Muscle of leg (tissue), 16 donors: ENCODE measurements around the gene RBPJ. TPM values are rescaled to one million over a fixed set of nuclear protein-coding genes. Genes with fewer than 3 reads are reported as not detected.

Source experiments
- DNase-seq: peaks from one replicate; pipeline ENCODE4 v3.0.0; 2013
- H3K27ac ChIP-seq: one replicate; pipeline ENCODE4 v1.5.1; 2013; ENCODE audit warnings: mild to moderate bottlenecking, low read length, control low read depth
- H3K27me3 ChIP-seq: one replicate; pipeline ENCODE4 v1.6.1; 2013; ENCODE audit warnings: low read length; ENCODE audit not compliant: control insufficient read depth, insufficient read depth
- H3K36me3 ChIP-seq: one replicate; pipeline ENCODE4 v1.6.1; 2013; ENCODE audit warnings: low read length; ENCODE audit not compliant: control insufficient read depth, insufficient read depth
- H3K4me1 ChIP-seq: one replicate; pipeline ENCODE4 v1.6.1; 2013; ENCODE audit warnings: low read length; ENCODE audit not compliant: control insufficient read depth, insufficient read depth
- H3K4me3 ChIP-seq: one replicate; pipeline ENCODE4 v1.5.1; 2013; ENCODE audit warnings: low read length, control low read depth
- H3K9me3 ChIP-seq: replicated peaks from 2 replicates; pipeline ENCODE4 v1.6.1; 2013; ENCODE audit warnings: low read depth, low read length; ENCODE audit not compliant: control insufficient read depth
- WGBS: methylation state at CpG from one replicate; pipeline ENCODE4 v1.1.5; 2013; ENCODE audit warnings: missing lambda C conversion rate; ENCODE audit not compliant: insufficient coverage; 5-methylcytosine and 5-hydroxymethylcytosine counted together
- long read RNA-seq, 11 donors: transcript quantifications; one replicate each; lab custom pipeline, GENCODE V29; 2026
- polyA plus RNA-seq, 8 donors: library from polyadenylated mRNA; unstranded; fragments of 120-200 nt; gene quantifications; one replicate each; pipeline versions ENCODE4 v1.2.1 to v1.2.3, GENCODE V29; 2013; ENCODE audit warnings: inconsistent platforms in 1 of 8, low replicate concordance in 1 of 8; ENCODE audit not compliant: insufficient read length in 8 of 8, insufficient read depth in 1 of 8
- total RNA-seq: library from RNA; stranded (reverse); fragments of 120-200 nt; gene quantifications from one replicate; pipeline ENCODE4 v1.2.4, GENCODE V29; 2013

Gene RBPJ
- total RNA-seq (80.0 TPM), polyA plus RNA-seq (10 to 100 TPM; 58.8 to 85.9 (median 69.0) TPM)
- long read RNA-seq, donor 1, full-length matches to known transcripts, result 3 of 3 reads
- long read RNA-seq, donor 1, partial matches to known transcripts, result 0 of 3 reads
- long read RNA-seq, donor 1, other reads (novel, unspliced or antisense), result 0 of 3 reads
- long read RNA-seq, donor 2, result 0 reads
- long read RNA-seq, donor 3, full-length matches to known transcripts, result 13 of 19 reads
- long read RNA-seq, donor 3, partial matches to known transcripts, result 6 of 19 reads
- long read RNA-seq, donor 3, other reads (novel, unspliced or antisense), result 0 of 19 reads
- long read RNA-seq, donor 4, full-length matches to known transcripts, result 6 of 6 reads
- long read RNA-seq, donor 4, partial matches to known transcripts, result 0 of 6 reads
- long read RNA-seq, donor 4, other reads (novel, unspliced or antisense), result 0 of 6 reads
- long read RNA-seq, donor 5, full-length matches to known transcripts, result 36 of 51 reads
- long read RNA-seq, donor 5, partial matches to known transcripts, result 15 of 51 reads
- long read RNA-seq, donor 5, other reads (novel, unspliced or antisense), result 0 of 51 reads
- long read RNA-seq, donor 6, full-length matches to known transcripts, result 14 of 26 reads
- long read RNA-seq, donor 6, partial matches to known transcripts, result 12 of 26 reads
- long read RNA-seq, donor 6, other reads (novel, unspliced or antisense), result 0 of 26 reads
- long read RNA-seq, donor 7, full-length matches to known transcripts, result 11 of 11 reads
- long read RNA-seq, donor 7, partial matches to known transcripts, result 0 of 11 reads
- long read RNA-seq, donor 7, other reads (novel, unspliced or antisense), result 0 of 11 reads
- long read RNA-seq, donor 8, full-length matches to known transcripts, result 13 of 13 reads
- long read RNA-seq, donor 8, partial matches to known transcripts, result 0 of 13 reads
- long read RNA-seq, donor 8, other reads (novel, unspliced or antisense), result 0 of 13 reads
- long read RNA-seq, donor 9, full-length matches to known transcripts, result 15 of 21 reads
- long read RNA-seq, donor 9, partial matches to known transcripts, result 6 of 21 reads
- long read RNA-seq, donor 9, other reads (novel, unspliced or antisense), result 0 of 21 reads
- long read RNA-seq, donor 10, full-length matches to known transcripts, result 20 of 20 reads
- long read RNA-seq, donor 10, partial matches to known transcripts, result 0 of 20 reads
- long read RNA-seq, donor 10, other reads (novel, unspliced or antisense), result 0 of 20 reads
- long read RNA-seq, donor 11, full-length matches to known transcripts, result 11 of 11 reads
- long read RNA-seq, donor 11, partial matches to known transcripts, result 0 of 11 reads
- long read RNA-seq, donor 11, other reads (novel, unspliced or antisense), result 0 of 11 reads

GRCh38 chr4:26320538-26321372, at the start of gene RBPJ:
Gene RBPJ (plus strand): TSS chr4:26321014. CDS start chr4:26321029, 15 bp downstream.
- Histone ChIP-seq H3K4me3 (peak within 1 kb of the TSS; percentile 72), H3K27ac (peak within 1 kb of the TSS; percentile 98), H3K36me3 (no peaks in the 10 kb centered on the region), H3K4me1 (peaks cover 12% of the 10 kb centered on the region), H3K27me3 (no peaks in the 10 kb centered on the region), H3K9me3 (peaks cover under 1% of the 10 kb centered on the region)
- peak; percentile 100 for DNase-seq
- under 1% methylated on average over 101 of the region's 102 CpGs for WGBS

DNA sequence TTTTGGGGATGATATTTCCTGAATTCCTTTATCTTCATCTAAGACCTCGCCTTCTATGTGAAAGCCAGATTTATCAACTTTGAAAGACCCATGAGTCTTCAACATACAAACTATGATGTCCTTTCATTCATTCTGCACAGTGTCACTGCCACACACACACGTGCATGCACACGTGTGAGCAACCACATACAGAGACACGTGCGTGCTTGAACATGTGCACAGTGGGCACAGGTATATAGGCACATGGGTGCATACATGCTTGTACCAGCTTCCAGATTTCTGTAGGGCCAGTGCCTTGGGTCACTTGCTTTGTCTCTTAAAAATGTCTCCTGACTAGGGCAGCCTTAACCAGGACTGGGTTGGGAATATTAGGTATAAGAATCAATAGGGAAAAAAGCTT, 49.1 kb upstream of the RBPJ start:
- H3K27ac ChIP-seq, result no peak overlapping the region
- H3K4me3 ChIP-seq, result no peak overlapping the region
- peaks cover 8% of the 10 kb centered on the region for H3K4me1 ChIP-seq
- no peak for DNase-seq
- no peaks in the 10 kb centered on the region for H3K27me3 ChIP-seq
- WGBS, result 90% methylated on average over 4 of the region's 5 CpGs
- no peaks in the 10 kb centered on the region for H3K36me3 ChIP-seq
- H3K9me3 ChIP-seq, result no peaks in the 10 kb centered on the region

GRCh38 chr4:26272654-26273615, 47.9 kb upstream of the RBPJ start:
- H3K9me3 ChIP-seq, result no peaks in the 10 kb centered on the region
- H3K36me3 ChIP-seq, result no peaks in the 10 kb centered on the region
- 46% methylated on average over 6 of the region's 10 CpGs for WGBS
- peaks cover 8% of the 10 kb centered on the region for H3K4me1 ChIP-seq
- peak; percentile 79 for DNase-seq
- no peaks in the 10 kb centered on the region for H3K27me3 ChIP-seq
- H3K4me3 ChIP-seq, result no peak overlapping the region
- peak overlapping the region; percentile 40 for H3K27ac ChIP-seq

GRCh38 chr4:26273616-26273980, 47.2 kb upstream of the RBPJ start:
- Histone ChIP-seq H3K27me3 (no peaks in the 10 kb centered on the region), H3K4me1 (peaks cover 8% of the 10 kb centered on the region), H3K27ac (peak overlapping the region; percentile 40), H3K9me3 (no peaks in the 10 kb centered on the region), H3K36me3 (no peaks in the 10 kb centered on the region), H3K4me3 (no peak overlapping the region)
- DNase-seq, result no peak
- 63% methylated on average over 3 of the region's 8 CpGs for WGBS

DNA sequence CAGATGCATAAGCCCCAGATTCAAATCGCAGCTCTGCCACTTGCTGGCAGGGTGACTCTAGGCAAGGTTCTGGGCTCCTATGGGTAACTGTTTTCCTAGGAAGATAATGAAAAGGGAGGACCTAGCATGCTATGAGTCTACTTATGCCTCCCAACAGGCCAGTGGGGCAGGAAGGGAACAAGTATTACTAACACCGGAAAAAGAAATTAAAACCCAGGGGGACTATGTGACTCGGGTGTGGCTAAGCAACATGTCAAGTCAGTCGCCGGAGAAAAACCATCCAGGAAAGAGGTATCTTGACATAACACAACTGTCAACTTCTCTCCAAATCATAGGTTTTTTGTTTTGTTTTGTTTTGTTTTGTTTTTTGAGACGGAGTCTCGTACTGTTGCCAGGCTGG, 45.5 kb upstream of the RBPJ start:
- no peak overlapping the region for H3K4me3 ChIP-seq
- no peak for DNase-seq
- no peaks in the 10 kb centered on the region for H3K9me3 ChIP-seq
- H3K27ac ChIP-seq, result no peak overlapping the region
- peaks cover 6% of the 10 kb centered on the region for H3K4me1 ChIP-seq
- no peaks in the 10 kb centered on the region for H3K27me3 ChIP-seq
- H3K36me3 ChIP-seq, result no peaks in the 10 kb centered on the region
- WGBS, result no CpG with 5 or more reads among the region's 7 CpGs

- Histone ChIP-seq H3K27me3 (no peaks in the 10 kb centered on the region), H3K9me3 (no peaks in the 10 kb centered on the region), H3K27ac (no peak overlapping the region), H3K36me3 (no peaks in the 10 kb centered on the region), H3K4me3 (no peak overlapping the region), H3K4me1 (no peaks in the 10 kb centered on the region)
- DNase-seq, result no peak
- WGBS, result 100% methylated on average over 5 of the region's 13 CpGs
These were observed 41.4 kb upstream of the RBPJ start for GRCh38 chr4:26279446-26279845.

GRCh38 chr4:26281881-26282280, 38.9 kb upstream of the RBPJ start:
- no peak overlapping the region for H3K27ac ChIP-seq
- no peaks in the 10 kb centered on the region for H3K9me3 ChIP-seq
- no peaks in the 10 kb centered on the region for H3K36me3 ChIP-seq
- no peaks in the 10 kb centered on the region for H3K27me3 ChIP-seq
- no peaks in the 10 kb centered on the region for H3K4me1 ChIP-seq
- DNase-seq, result no peak
- H3K4me3 ChIP-seq, result no peak overlapping the region
- no CpG with 5 or more reads among the region's 1 CpG for WGBS

GRCh38 chr4:26284536-26284935, 36.3 kb upstream of the RBPJ start:
- Histone ChIP-seq H3K9me3 (no peaks in the 10 kb centered on the region), H3K4me3 (no peak overlapping the region), H3K27ac (no peak overlapping the region), H3K36me3 (no peaks in the 10 kb centered on the region), H3K4me1 (peaks cover 3% of the 10 kb centered on the region), H3K27me3 (no peaks in the 10 kb centered on the region)
- DNase-seq, result no peak
- 100% methylated on average over 1 of the region's 8 CpGs for WGBS
